ENCODE measurements around the gene UNC119B. TPM values are rescaled to one million over a fixed set of nuclear protein-coding genes. Genes with fewer than 3 reads are reported as not detected.

UNC119B gene
- total RNA-seq, 1 donor from 2014 or later = 25.1 TPM

- no peak for DNase-seq (ENCODE audit: low spot score)
- H3K36me3 Mint-ChIP-seq (ENCODE audit: low read depth) = peaks cover 70% of the 10 kb centered on the region
- peaks cover 47% of the 10 kb centered on the region for H3K4me1 Mint-ChIP-seq (ENCODE audit: low read depth)
- H3K27ac Mint-ChIP-seq = peak overlapping the region; percentile 93
- H3K4me3 Mint-ChIP-seq (ENCODE audit: low read depth) = peak overlapping the region; percentile 19
- H3K27me3 Mint-ChIP-seq (ENCODE audit: low read depth) = no peaks in the 10 kb centered on the region
- intact Hi-C loops (cut with micrococcal nuclease) = no loop called here
- H3K9me3 Mint-ChIP-seq = no peaks in the 10 kb centered on the region
These were observed 17.7 kb upstream of the UNC119B start for GRCh38 chr12:120692524-120693033.

- no peak overlapping the region for H3K4me3 Mint-ChIP-seq (ENCODE audit: low read depth)
- peak overlapping the region; percentile 4 for H3K27ac Mint-ChIP-seq
- H3K9me3 Mint-ChIP-seq = no peaks in the 10 kb centered on the region
- intact Hi-C loops (cut with micrococcal nuclease) = no loop called here
- H3K4me1 Mint-ChIP-seq (ENCODE audit: low read depth) = peaks cover 37% of the 10 kb centered on the region
- H3K27me3 Mint-ChIP-seq (ENCODE audit: low read depth) = no peaks in the 10 kb centered on the region
- peaks cover 78% of the 10 kb centered on the region for H3K36me3 Mint-ChIP-seq (ENCODE audit: low read depth)
- DNase-seq (ENCODE audit: low spot score) = no peak
These were observed 16.4 kb upstream of the UNC119B start for GRCh38 chr12:120693848-120694247.

GRCh38 chr12:120696626-120697025 is 13.6 kb upstream of the UNC119B start:
- Mint-ChIP-seq H3K27ac (no peak overlapping the region), H3K27me3 (ENCODE audit: low read depth) (no peaks in the 10 kb centered on the region), H3K36me3 (ENCODE audit: low read depth) (peaks cover 91% of the 10 kb centered on the region), H3K9me3 (no peaks in the 10 kb centered on the region), H3K4me3 (ENCODE audit: low read depth) (no peak overlapping the region), H3K4me1 (ENCODE audit: low read depth) (peaks cover 16% of the 10 kb centered on the region)
- intact Hi-C loops (cut with micrococcal nuclease) = no loop called here
- no peak for DNase-seq (ENCODE audit: low spot score)

GRCh38 chr12:120697344-120697743 is 12.9 kb upstream of the UNC119B start:
- no peaks in the 10 kb centered on the region for H3K9me3 Mint-ChIP-seq
- intact Hi-C loops (cut with micrococcal nuclease) = no loop called here
- H3K36me3 Mint-ChIP-seq (ENCODE audit: low read depth) = peaks cover 92% of the 10 kb centered on the region
- peaks cover 10% of the 10 kb centered on the region for H3K4me1 Mint-ChIP-seq (ENCODE audit: low read depth)
- no peaks in the 10 kb centered on the region for H3K27me3 Mint-ChIP-seq (ENCODE audit: low read depth)
- no peak overlapping the region for H3K4me3 Mint-ChIP-seq (ENCODE audit: low read depth)
- DNase-seq (ENCODE audit: low spot score) = no peak
- H3K27ac Mint-ChIP-seq = no peak overlapping the region

- Mint-ChIP-seq H3K27me3 (ENCODE audit: low read depth) (no peaks in the 10 kb centered on the region), H3K4me1 (ENCODE audit: low read depth) (no peaks in the 10 kb centered on the region), H3K9me3 (no peaks in the 10 kb centered on the region), H3K36me3 (ENCODE audit: low read depth) (peaks cover 89% of the 10 kb centered on the region), H3K27ac (peak overlapping the region; percentile 36), H3K4me3 (ENCODE audit: low read depth) (no peak overlapping the region)
- intact Hi-C loops (cut with micrococcal nuclease) = no loop called here
- no peak for DNase-seq (ENCODE audit: low spot score)
These were observed 11.6 kb upstream of the UNC119B start for GRCh38 chr12:120698665-120699064.

- DNase-seq (ENCODE audit: low spot score) = no peak
- H3K36me3 Mint-ChIP-seq (ENCODE audit: low read depth) = peaks cover 84% of the 10 kb centered on the region
- H3K27me3 Mint-ChIP-seq (ENCODE audit: low read depth) = no peaks in the 10 kb centered on the region
- intact Hi-C loops (cut with micrococcal nuclease) = no loop called here
- no peaks in the 10 kb centered on the region for H3K4me1 Mint-ChIP-seq (ENCODE audit: low read depth)
- no peaks in the 10 kb centered on the region for H3K9me3 Mint-ChIP-seq
- H3K27ac Mint-ChIP-seq = no peak overlapping the region
- H3K4me3 Mint-ChIP-seq (ENCODE audit: low read depth) = no peak overlapping the region
These were observed 10.7 kb upstream of the UNC119B start for GRCh38 chr12:120699553-120699952.

GRCh38 chr12:120700886-120701285 is 9.4 kb upstream of the UNC119B start:
- peaks cover 71% of the 10 kb centered on the region for H3K36me3 Mint-ChIP-seq (ENCODE audit: low read depth)
- H3K4me3 Mint-ChIP-seq (ENCODE audit: low read depth) = no peak overlapping the region
- H3K27me3 Mint-ChIP-seq (ENCODE audit: low read depth) = no peaks in the 10 kb centered on the region
- no peaks in the 10 kb centered on the region for H3K4me1 Mint-ChIP-seq (ENCODE audit: low read depth)
- intact Hi-C loops (cut with micrococcal nuclease) = no loop called here
- peak overlapping the region; percentile 47 for H3K27ac Mint-ChIP-seq
- H3K9me3 Mint-ChIP-seq = no peaks in the 10 kb centered on the region
- no peak for DNase-seq (ENCODE audit: low spot score)

GRCh38 chr12:120702637-120703036 is 7.6 kb upstream of the UNC119B start:
- no peaks in the 10 kb centered on the region for H3K4me1 Mint-ChIP-seq (ENCODE audit: low read depth)
- no peak overlapping the region for H3K27ac Mint-ChIP-seq
- H3K4me3 Mint-ChIP-seq (ENCODE audit: low read depth) = no peak overlapping the region
- no peaks in the 10 kb centered on the region for H3K27me3 Mint-ChIP-seq (ENCODE audit: low read depth)
- intact Hi-C loops (cut with micrococcal nuclease) = no loop called here
- DNase-seq (ENCODE audit: low spot score) = no peak
- H3K9me3 Mint-ChIP-seq = no peaks in the 10 kb centered on the region
- H3K36me3 Mint-ChIP-seq (ENCODE audit: low read depth) = peaks cover 54% of the 10 kb centered on the region

GRCh38 chr12:120703311-120703942 is 6.8 kb upstream of the UNC119B start:
- Mint-ChIP-seq H3K27me3 (ENCODE audit: low read depth) (no peaks in the 10 kb centered on the region), H3K9me3 (no peaks in the 10 kb centered on the region), H3K36me3 (ENCODE audit: low read depth) (peaks cover 48% of the 10 kb centered on the region), H3K4me1 (ENCODE audit: low read depth) (no peaks in the 10 kb centered on the region), H3K4me3 (ENCODE audit: low read depth) (no peak overlapping the region), H3K27ac (no peak overlapping the region)
- intact Hi-C loops (cut with micrococcal nuclease) = no loop called here
- DNase-seq (ENCODE audit: low spot score) = no peak

- Mint-ChIP-seq H3K4me1 (ENCODE audit: low read depth) (peaks cover 4% of the 10 kb centered on the region), H3K36me3 (ENCODE audit: low read depth) (peaks cover 26% of the 10 kb centered on the region), H3K9me3 (no peaks in the 10 kb centered on the region), H3K27ac (no peak overlapping the region), H3K4me3 (ENCODE audit: low read depth) (no peak overlapping the region), H3K27me3 (ENCODE audit: low read depth) (no peaks in the 10 kb centered on the region)
- intact Hi-C loops (cut with micrococcal nuclease) = no loop called here
- DNase-seq (ENCODE audit: low spot score) = no peak
These were observed 4.6 kb upstream of the UNC119B start for GRCh38 chr12:120705618-120706017.

GRCh38 chr12:120706029-120706428 is 4.2 kb upstream of the UNC119B start:
- intact Hi-C loops (cut with micrococcal nuclease) = no loop called here
- Mint-ChIP-seq H3K4me3 (ENCODE audit: low read depth) (no peak overlapping the region), H3K27ac (no peak overlapping the region), H3K9me3 (no peaks in the 10 kb centered on the region), H3K4me1 (ENCODE audit: low read depth) (peaks cover 4% of the 10 kb centered on the region), H3K36me3 (ENCODE audit: low read depth) (peaks cover 22% of the 10 kb centered on the region), H3K27me3 (ENCODE audit: low read depth) (no peaks in the 10 kb centered on the region)
- DNase-seq (ENCODE audit: low spot score) = no peak

GRCh38 chr12:120708651-120709050 is 1.6 kb upstream of the UNC119B start:
- peaks cover 23% of the 10 kb centered on the region for H3K36me3 Mint-ChIP-seq (ENCODE audit: low read depth)
- intact Hi-C loops (cut with micrococcal nuclease) = no loop called here
- no peak for DNase-seq (ENCODE audit: low spot score)
- no peak overlapping the region for H3K4me3 Mint-ChIP-seq (ENCODE audit: low read depth)
- H3K9me3 Mint-ChIP-seq = no peaks in the 10 kb centered on the region
- no peaks in the 10 kb centered on the region for H3K27me3 Mint-ChIP-seq (ENCODE audit: low read depth)
- H3K4me1 Mint-ChIP-seq (ENCODE audit: low read depth) = peaks cover 24% of the 10 kb centered on the region
- H3K27ac Mint-ChIP-seq = no peak overlapping the region

- no peak for DNase-seq (ENCODE audit: low spot score)
- intact Hi-C loops (cut with micrococcal nuclease) = loop anchor here (1.0 to 2.0 kb wide), 2 partner anchors 14 to 24 kb away; partner anchors contain the start of genes ACADS and MLEC
- peaks cover 29% of the 10 kb centered on the region for H3K4me1 Mint-ChIP-seq (ENCODE audit: low read depth)
- H3K27ac Mint-ChIP-seq = peak overlapping the region; percentile 82
- no peaks in the 10 kb centered on the region for H3K9me3 Mint-ChIP-seq
- H3K4me3 Mint-ChIP-seq (ENCODE audit: low read depth) = peak overlapping the region; percentile 88
- H3K27me3 Mint-ChIP-seq (ENCODE audit: low read depth) = no peaks in the 10 kb centered on the region
- H3K36me3 Mint-ChIP-seq (ENCODE audit: low read depth) = peaks cover 37% of the 10 kb centered on the region
These were observed 593 bp downstream of the UNC119B start for GRCh38 chr12:120710805-120711296.

All from activated T-helper 2 cell treated with anti-CD3 and anti-CD28 coated beads, Interferon-gamma antibody, Interleukin-2, Interleukin-4, amounts not matched to agents 10 μg/mL and 5 μg/mL and 100 μg/mL, durations not matched to agents 14 hours and 24 hours and 36 hours (primary cell).